GM19351 (cell line): Measurements from ENCODE around the gene RARG.
"Not testable (repeated sequence)": the region's sequence is repeated elsewhere in the genome, so short reads cannot be mapped to it uniquely, and the experiment has no call there.

Experiments used
- ATAC-seq: cut with Tn5 transposase; IDR thresholded peaks from one replicate; pipeline ENCODE4 v1.9.1; 2021; ENCODE audit warnings: mild to moderate bottlenecking, moderate library complexity; ENCODE audit not compliant: unreplicated experiment

Gene RARG

GRCh38 chr12:53211476-53212381 is 20.3 kb downstream of the RARG start:
- no peak for ATAC-seq

GRCh38 chr12:53210843-53211242 is 21.2 kb downstream of the RARG start:
- no peak for ATAC-seq

- ATAC-seq = peak; percentile 35
Measured at GRCh38 chr12:53208877-53209463, 23.0 kb downstream of the RARG start.

- ATAC-seq = no peak
Measured at GRCh38 chr12:53208435-53208834, 23.6 kb downstream of the RARG start.

- peak; percentile 53 for ATAC-seq
Measured at GRCh38 chr12:53207042-53207441, 25.0 kb downstream of the RARG start, which contains the start of gene ITGB7. TSS of gene ITGB7 (minus strand) at chr12:53207251. CDS start at chr12:53200443, 6,808 bp downstream.

- peak; percentile 76 for ATAC-seq
Measured at GRCh38 chr12:53205747-53206419, 26.1 kb downstream of the RARG start.

- no peak for ATAC-seq
Measured at GRCh38 chr12:53204351-53204750, 27.7 kb downstream of the RARG start.

- not testable (repeated sequence) for ATAC-seq
Measured at GRCh38 chr12:53202316-53202715, 29.7 kb downstream of the RARG start.

GRCh38 chr12:53201639-53202038 is 30.4 kb downstream of the RARG start:
- no peak for ATAC-seq

- ATAC-seq = no peak
Measured at GRCh38 chr12:53201177-53201541, 30.9 kb downstream of the RARG start.

- ATAC-seq = peak; percentile 62
Measured at GRCh38 chr12:53200458-53201176, 31.4 kb downstream of the RARG start.

- peak; percentile 22 for ATAC-seq
Measured at GRCh38 chr12:53200107-53200457, 31.9 kb downstream of the RARG start.

- no peak for ATAC-seq
Measured at GRCh38 chr12:53199700-53200099, 32.3 kb downstream of the RARG start.

GRCh38 chr12:53198486-53199110 is 33.4 kb downstream of the RARG start:
- no peak for ATAC-seq

- ATAC-seq = no peak
Measured at GRCh38 chr12:53197011-53197640, 34.9 kb downstream of the RARG start.

GRCh38 chr12:53196486-53196885 is 35.5 kb downstream of the RARG start:
- ATAC-seq = no peak

GRCh38 chr12:53195516-53196420 is 36.2 kb downstream of the RARG start:
- no peak for ATAC-seq

GRCh38 chr12:53194973-53195372 is 37.0 kb downstream of the RARG start:
- no peak for ATAC-seq
